Type B pancreatic cell (in vitro differentiated cells): ENCODE results near the gene EDARADD. TPM values are rescaled to one million over a fixed set of nuclear protein-coding genes. Genes with fewer than 3 reads are reported as not detected.

Source experiments
- DNase-seq: peaks from one replicate; pipeline ENCODE4 v3.0.0; 2021; ENCODE audit warnings: mixed read lengths; ENCODE audit not compliant: unreplicated experiment; ENCODE audit errors: extremely low spot score
- H3K27ac Mint-ChIP-seq: 2 replicates; pipeline ENCODE4 v1.8.0; 2021; ENCODE audit warnings: mild to moderate bottlenecking, mixed read lengths
- H3K27me3 Mint-ChIP-seq: 2 replicates; pipeline ENCODE4 v1.8.0; 2021; ENCODE audit warnings: mixed read lengths
- H3K36me3 Mint-ChIP-seq: 2 replicates; pipeline ENCODE4 v1.8.0; 2021; ENCODE audit warnings: mixed read lengths
- H3K4me1 Mint-ChIP-seq: one replicate; pipeline ENCODE4 v1.8.0; 2021; ENCODE audit warnings: mixed read lengths; ENCODE audit not compliant: unreplicated experiment
- H3K4me3 Mint-ChIP-seq: 2 replicates; pipeline ENCODE4 v1.8.0; 2021; ENCODE audit warnings: mild to moderate bottlenecking, mixed read lengths
- H3K9me3 Mint-ChIP-seq: 2 replicates; pipeline ENCODE4 v1.8.0; 2021; ENCODE audit warnings: mixed read lengths
- total RNA-seq: library from RNA; stranded (reverse); gene quantifications from 2 replicates; pipeline ENCODE4 v1.2.1, GENCODE V29; 2021; ENCODE audit warnings: low replicate concordance
- TF ChIP-seq, protein P1 (sequence below): fragments of 200-600 bp; sonication (generic); conservative IDR thresholded peaks from 2 replicates; pipeline ENCODE4 v1.5.0; 2021; ENCODE audit warnings: antibody characterized with exemption, mild to moderate bottlenecking

EDARADD gene
- total RNA-seq, 1 donor from 2014 or later = 14.8 TPM

GRCh38 chr1:236522937-236523703, 129.0 kb downstream of the EDARADD start:
- Mint-ChIP-seq H3K4me3 (peak overlapping the region; percentile 98), H3K27ac (peak overlapping the region; percentile 61), H3K4me1 (peaks cover 13% of the 10 kb centered on the region), H3K27me3 (no peaks in the 10 kb centered on the region), H3K36me3 (peaks cover 13% of the 10 kb centered on the region), H3K9me3 (peaks cover 3% of the 10 kb centered on the region)
- DNase-seq = no peak
- TF ChIP-seq, protein P1, sequence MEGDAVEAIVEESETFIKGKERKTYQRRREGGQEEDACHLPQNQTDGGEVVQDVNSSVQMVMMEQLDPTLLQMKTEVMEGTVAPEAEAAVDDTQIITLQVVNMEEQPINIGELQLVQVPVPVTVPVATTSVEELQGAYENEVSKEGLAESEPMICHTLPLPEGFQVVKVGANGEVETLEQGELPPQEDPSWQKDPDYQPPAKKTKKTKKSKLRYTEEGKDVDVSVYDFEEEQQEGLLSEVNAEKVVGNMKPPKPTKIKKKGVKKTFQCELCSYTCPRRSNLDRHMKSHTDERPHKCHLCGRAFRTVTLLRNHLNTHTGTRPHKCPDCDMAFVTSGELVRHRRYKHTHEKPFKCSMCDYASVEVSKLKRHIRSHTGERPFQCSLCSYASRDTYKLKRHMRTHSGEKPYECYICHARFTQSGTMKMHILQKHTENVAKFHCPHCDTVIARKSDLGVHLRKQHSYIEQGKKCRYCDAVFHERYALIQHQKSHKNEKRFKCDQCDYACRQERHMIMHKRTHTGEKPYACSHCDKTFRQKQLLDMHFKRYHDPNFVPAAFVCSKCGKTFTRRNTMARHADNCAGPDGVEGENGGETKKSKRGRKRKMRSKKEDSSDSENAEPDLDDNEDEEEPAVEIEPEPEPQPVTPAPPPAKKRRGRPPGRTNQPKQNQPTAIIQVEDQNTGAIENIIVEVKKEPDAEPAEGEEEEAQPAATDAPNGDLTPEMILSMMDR = no peak

GRCh38 chr1:236523704-236524141, 129.6 kb downstream of the EDARADD start, which contains the start of gene LGALS8:
LGALS8 (plus strand) TSS chr1:236523982; CDS start chr1:236526071, 2,089 bp downstream.
- H3K4me1 Mint-ChIP-seq = peaks cover 13% of the 10 kb centered on the region
- peak within 1 kb of the TSS; percentile 98 for H3K27ac Mint-ChIP-seq
- peak; percentile 79 for DNase-seq
- peak within 1 kb of the TSS; percentile 98 for H3K4me3 Mint-ChIP-seq
- peaks cover 13% of the 10 kb centered on the region for H3K36me3 Mint-ChIP-seq
- H3K27me3 Mint-ChIP-seq = no peaks in the 10 kb centered on the region
- peaks cover 3% of the 10 kb centered on the region for H3K9me3 Mint-ChIP-seq
- TF ChIP-seq, protein P1 = no peak

DNA sequence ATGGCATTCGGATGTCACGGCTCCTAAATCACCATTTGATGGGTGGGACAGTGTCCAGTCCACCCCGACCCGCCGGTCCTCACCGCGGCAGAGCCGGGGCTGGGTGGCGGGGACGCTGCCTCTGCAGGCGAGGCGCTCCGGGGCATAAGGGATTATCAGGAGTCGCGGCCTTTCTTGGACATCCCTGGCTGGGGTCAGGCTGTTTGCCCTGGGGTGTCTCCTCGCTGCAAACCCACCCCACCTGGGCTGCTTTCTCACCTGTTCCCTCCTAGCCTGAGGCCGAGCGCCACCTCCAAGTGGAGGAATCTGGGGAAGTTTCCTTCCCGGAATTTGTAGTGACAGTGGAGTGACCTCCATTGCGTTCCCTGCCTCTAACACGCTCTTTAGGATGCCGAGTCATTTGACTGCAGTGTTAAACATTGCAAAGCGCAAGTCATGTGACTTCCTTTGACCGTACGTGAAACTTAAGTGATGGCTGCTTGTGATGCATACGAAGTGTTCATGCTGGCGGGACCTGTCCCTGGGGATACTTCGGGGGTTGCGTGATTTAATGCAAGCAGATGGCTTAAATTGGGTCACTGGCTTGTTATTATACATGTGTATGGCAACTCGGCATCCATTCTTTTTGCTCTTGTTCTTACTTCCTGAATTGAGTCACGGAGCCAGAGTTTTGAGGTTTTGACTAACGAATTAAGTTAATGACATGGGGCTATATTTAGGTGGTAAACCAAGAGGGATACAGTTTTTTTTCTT, 130.2 kb downstream of the EDARADD start:
- H3K27me3 Mint-ChIP-seq = no peaks in the 10 kb centered on the region
- H3K36me3 Mint-ChIP-seq = peaks cover 13% of the 10 kb centered on the region
- peaks cover 3% of the 10 kb centered on the region for H3K9me3 Mint-ChIP-seq
- H3K27ac Mint-ChIP-seq = peak overlapping the region; percentile 98
- TF ChIP-seq, protein P1 = no peak
- no peak for DNase-seq
- peak overlapping the region; percentile 98 for H3K4me3 Mint-ChIP-seq
- H3K4me1 Mint-ChIP-seq = peaks cover 13% of the 10 kb centered on the region

- H3K27me3 Mint-ChIP-seq = no peaks in the 10 kb centered on the region
- H3K27ac Mint-ChIP-seq = peak overlapping the region; percentile 98
- H3K4me3 Mint-ChIP-seq = peak overlapping the region; percentile 98
- TF ChIP-seq, protein P1 = no peak
- DNase-seq = no peak
- H3K4me1 Mint-ChIP-seq = peaks cover 13% of the 10 kb centered on the region
- peaks cover 13% of the 10 kb centered on the region for H3K36me3 Mint-ChIP-seq
- H3K9me3 Mint-ChIP-seq = peaks cover 3% of the 10 kb centered on the region
Measured at GRCh38 chr1:236524895-236525184, 130.8 kb downstream of the EDARADD start.

GRCh38 chr1:236526079-236526478, 132.0 kb downstream of the EDARADD start:
- H3K27me3 Mint-ChIP-seq = no peaks in the 10 kb centered on the region
- peaks cover 13% of the 10 kb centered on the region for H3K36me3 Mint-ChIP-seq
- H3K9me3 Mint-ChIP-seq = peaks cover 2% of the 10 kb centered on the region
- TF ChIP-seq, protein P1 = no peak
- no peak for DNase-seq
- H3K27ac Mint-ChIP-seq = no peak overlapping the region
- peaks cover 13% of the 10 kb centered on the region for H3K4me1 Mint-ChIP-seq
- H3K4me3 Mint-ChIP-seq = no peak overlapping the region
